GM18508 (cell line): Measurements from ENCODE around the gene ZNF366.

Experiments
- ATAC-seq: cut with Tn5 transposase; IDR thresholded peaks from one replicate; pipeline ENCODE4 v1.9.1; 2021; ENCODE audit warnings: moderate number of reproducible peaks; ENCODE audit not compliant: insufficient read depth, unreplicated experiment

The ZNF366 gene

DNA sequence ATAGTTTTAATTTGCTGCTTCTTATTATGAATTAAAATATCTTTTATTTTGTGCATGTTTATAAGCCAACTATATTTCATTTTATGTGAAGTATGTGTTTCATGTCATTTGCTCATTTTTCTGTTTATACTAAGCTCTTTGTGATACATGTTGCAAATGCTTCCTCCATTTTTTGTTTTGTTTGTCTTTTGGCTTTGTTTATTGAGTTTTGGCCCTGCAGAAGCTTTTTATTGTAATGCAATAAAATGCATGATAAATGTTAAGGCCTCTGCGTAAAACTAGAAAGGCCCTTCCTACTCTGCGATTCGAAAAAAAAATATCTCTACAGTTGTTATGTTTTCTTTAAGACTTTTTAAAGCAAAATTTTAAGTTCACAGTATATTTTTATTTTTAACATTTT, 9.4 kb downstream of the ZNF366 start:
- ATAC-seq: no peak

DNA sequence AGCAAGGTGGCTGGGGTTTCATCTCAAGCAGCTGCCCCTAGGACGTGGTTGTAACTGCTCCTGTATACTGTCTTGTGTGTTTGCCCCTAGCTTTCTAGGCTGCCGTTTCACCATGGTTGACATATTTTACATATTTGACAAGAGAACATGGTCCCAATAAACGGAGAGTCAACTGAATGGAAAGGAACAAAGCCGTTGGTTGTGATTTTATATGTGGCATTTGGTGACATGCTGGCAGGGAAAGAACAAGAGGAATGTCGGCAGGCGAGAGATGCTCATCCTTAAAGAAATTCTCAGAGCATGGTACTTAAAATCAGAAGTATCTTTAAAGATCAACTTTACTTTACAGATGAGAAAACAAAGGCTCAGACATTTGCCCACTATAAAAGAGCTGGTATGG, 11.8 kb downstream of the ZNF366 start:
- ATAC-seq: no peak

DNA sequence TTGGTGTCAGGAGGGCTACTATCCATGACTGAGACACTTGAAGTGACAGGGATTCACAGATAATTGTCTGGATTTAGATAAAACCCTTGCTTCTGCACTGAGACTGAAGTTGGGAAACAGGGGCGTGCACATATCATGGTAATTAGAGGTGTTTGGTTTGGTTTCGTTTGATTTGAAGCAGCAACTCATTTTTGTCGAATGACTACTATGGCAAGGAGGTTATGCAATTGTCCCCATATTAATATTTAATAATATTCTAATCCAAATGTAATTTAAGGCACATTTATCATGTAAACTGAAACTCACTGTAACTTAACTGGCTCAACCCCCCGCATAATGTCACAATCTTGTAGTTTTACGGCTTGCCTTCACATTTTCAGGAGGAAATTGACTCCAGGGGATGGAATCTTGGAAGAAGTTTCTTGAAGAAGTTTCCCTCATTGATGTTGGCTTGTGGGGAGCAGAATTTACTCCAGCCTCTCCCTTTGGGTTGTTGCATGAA, 12.5 kb downstream of the ZNF366 start:
- ATAC-seq: no peak

DNA sequence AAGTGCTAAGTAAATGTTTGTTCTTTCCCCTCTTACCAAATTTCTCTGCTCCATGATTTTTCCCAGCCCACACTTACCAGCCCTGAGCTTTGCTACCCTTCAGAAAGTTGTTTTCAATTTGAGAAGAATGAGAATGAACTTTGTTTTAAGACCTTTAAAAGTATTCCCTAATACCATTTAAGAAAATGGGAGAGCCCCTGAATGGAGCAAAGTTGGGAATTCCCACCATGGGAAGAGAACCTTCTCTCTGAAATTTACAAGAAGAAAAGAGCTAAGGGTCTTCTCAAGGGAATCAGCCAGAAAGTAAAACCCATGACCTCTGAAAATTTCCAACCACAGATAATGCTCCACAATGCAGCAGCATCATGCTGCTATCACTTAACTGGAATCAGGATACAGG, 17.7 kb downstream of the ZNF366 start:
- no peak for ATAC-seq

DNA sequence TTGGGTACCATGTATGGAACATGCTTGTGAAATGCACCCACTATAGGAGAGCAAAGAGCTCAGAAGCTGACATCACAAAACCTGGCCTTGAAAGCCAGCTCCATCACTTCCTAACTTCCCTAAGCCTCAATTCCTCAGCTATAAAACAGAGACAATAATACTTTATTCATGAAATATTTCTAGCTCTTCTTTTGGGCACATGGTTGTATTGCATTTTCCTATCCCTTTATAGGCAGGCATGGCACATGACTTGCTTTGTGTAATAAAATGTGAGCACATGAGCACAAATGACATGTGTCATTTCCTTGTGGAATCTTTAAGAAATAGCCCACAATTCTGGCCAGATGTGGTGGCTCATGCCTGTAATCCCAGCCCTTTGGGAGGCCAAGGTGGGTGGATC, 18.5 kb downstream of the ZNF366 start:
- no peak for ATAC-seq

DNA sequence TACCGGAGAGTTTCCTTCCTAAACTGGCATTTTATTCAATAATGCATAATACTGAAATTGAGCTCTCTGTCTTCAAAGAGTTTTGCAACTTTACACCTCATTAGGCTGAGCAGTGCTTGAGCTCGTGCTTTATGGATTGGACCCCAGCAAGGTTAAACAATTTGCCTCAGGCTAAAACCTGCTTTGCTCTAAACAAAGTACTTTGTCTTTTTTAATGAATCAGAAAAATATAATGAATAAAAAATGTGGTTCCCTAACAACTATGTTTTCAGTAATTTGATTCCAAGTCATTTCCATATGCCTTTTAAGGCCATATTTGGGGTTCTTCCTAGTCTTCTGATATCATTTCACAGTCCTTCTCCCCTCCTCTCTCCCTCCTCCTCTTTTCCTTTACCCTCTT, 20.0 kb downstream of the ZNF366 start:
- no peak for ATAC-seq

DNA sequence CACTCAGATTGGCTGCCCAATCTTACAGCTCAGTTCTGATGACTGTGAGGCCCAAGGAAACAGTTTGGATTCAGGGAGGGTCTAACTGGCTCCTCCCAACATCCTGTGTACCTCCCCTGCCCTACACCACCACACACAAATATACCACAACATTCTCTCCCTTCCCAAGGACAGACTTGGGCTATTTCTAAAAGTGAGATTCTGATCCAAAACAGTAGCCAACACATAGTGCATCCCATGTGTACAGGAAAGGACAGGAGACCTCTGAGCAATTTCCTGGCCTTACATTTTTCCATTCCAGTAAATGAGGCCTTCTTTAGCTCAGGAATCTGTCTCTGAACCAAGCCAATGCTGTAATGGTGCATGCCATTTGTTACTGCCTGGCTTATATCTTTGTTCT, 20.8 kb downstream of the ZNF366 start:
- no peak for ATAC-seq

DNA sequence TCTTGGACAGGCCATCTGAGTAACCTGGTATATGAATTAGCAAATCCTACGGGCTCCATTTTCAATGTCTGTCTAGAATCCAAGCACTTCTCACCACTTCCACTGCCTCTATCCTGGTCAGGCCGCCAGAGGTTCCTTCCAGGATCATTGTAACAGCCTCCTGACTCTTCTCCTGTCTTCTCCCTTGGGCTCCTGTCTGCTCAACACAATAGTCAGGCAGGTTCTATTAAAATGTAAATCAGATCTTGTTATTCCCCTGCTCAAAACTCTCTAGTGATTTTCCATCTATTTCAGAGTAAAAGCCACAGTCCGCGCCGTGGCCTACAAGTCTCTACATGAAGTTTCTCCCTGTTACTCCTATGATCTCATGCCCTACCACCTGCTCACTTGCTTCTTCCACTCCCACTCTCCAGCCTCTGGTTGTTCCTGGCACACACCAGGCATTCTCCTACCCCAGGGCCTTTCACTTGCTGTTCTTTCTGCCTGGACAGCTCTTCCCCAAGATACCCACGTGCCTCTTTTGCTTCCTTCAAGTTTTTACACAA, 21.7 kb downstream of the ZNF366 start:
- no peak for ATAC-seq

DNA sequence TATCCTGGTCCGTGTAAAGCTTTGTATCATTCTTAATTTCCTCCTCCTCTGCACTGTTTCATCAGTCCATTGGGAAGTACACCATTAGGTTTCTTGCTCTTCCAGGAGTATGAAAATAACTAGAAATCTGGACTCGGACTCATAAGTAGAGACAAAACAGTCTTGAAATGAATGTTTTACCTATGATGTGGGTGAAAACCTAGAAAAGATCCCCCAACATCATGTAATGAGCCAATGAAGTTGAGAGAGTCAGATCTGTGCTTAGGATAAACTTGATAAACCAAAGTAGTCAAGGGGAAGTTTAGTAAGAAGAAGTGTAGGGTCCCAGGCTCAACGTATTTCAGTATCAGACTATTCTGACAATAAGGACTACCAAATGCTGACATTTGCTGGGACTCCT, 25.2 kb downstream of the ZNF366 start:
- no peak for ATAC-seq

DNA sequence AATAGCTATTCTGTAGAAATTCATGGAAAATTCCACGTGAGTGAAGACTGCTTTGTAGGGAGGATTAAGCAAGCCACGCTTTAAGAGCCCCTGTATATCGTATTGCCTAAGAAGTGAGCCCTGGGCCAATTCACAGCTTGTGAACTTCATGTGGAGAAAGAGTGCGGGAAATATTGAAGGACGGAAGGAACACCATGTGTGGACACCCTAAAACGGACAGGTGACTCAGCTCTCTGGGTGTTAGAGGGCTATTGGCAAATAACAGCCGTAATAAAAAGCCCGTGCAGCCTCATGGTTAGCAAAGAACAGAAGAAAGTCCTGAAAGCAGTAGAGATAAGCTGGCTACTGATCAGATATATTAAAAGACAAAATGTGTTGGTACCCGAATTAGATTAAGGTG, 26.4 kb downstream of the ZNF366 start:
- ATAC-seq: no peak

DNA sequence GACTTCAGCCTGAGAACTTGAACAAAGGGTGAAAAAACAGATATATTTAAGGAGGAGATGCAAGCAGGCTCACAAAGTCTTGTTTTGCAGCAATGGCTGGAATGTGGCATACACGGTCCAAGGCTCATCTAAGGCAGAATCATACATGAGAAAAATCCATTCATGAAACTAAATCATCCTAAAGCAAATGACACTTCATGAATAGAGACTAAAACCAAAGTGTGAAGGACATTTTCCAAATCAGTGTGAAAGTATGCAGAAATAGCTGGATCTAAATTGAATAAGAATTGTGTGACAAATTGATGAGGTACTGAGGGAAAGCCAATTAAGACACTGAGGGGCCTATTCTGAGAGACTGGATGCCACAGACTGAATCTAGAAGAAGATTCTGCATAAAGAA, 27.3 kb downstream of the ZNF366 start:
- no peak for ATAC-seq

DNA sequence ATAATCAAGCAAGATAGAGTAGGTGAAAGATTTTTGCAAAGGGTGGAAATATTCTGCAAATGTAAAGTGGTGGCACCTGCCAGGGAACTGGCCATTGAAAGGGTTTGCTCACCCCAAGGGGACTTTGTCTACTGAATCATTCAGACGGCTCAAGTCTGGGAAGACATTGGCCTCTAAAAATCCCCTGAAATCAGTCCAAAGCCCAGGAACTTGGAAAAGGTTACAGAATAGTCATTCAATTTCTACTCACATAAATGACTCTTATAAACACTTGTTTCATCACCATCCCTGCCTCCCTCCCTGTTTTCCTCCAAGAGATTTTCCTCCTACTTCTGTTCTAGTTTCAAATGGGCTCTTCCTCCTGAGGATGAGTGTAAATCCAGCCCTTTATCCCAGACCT, 28.5 kb downstream of the ZNF366 start:
- no peak for ATAC-seq

DNA sequence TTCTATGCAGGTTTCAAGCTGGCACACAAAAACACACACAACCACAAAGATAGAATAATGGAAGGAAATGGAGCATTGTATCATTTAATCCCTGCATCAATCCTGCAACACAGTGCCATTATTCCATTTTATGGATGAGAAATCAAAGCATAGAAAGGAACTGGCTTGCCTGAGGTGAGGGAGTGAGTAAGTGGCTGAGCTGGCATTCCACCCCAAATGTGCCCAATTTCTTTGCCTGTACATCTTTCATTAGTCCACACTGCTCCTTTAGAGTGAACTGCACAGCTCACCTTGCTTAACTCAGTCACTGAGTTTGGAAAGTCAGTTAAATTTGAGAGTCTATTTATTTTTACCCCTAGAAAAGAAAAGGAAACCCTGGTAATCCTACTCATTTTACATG, 28.9 kb downstream of the ZNF366 start:
- no peak for ATAC-seq

DNA sequence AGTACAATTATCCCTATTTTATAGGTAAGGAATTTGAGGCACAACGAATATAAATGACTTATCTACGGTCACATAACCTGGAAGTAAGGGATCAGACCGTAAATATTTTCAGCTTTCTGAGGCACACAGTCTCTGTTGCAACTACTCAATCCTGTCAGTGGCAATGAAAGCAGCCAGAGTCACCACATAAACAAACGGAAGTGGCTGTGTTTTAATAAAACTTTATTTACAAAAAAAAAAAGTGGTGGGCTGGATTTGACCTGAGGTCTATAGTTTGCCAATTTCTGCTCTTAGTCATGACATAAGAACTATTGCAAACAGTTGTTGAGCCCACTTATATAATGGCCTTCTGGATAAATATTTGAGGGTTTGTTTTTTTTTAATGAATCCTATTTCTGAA, 29.6 kb downstream of the ZNF366 start:
- no peak for ATAC-seq

DNA sequence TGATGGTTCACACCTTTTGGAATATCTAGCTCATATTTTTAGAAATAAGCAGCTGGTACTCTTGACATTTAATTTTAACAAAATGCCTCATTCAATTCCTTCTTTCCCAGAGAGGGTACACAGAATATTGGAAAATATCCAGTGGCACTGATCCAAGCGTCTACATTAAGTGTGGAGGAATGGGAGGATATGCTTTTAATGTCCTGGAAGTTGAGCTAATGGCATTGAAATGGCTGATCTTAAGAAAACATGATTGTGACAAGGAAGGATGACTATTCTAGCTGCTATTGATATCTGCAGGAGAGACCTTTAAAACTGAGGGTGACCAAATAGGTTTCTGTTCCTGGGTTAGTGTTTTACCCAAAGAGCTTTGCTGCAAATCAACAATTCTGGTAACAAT, 30.0 kb downstream of the ZNF366 start:
- ATAC-seq: no peak

DNA sequence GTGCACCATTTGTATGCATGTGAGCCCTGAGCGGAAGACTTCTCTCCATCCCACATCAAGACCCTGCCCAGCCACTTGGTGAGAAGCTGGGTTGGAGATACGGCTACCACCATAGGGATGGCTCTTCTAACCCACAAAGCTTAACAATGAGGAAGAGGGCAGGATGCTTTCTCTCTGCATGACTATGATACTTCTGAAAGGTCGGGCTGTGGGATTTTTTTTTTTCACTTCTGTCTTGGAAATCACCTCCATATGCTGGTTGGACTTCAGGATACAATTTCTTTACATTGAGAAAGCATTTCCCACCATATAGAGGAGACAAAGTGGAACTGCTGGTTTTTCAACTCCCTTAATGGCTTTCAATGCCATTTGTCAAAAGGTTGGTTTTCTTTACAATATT, 30.5 kb downstream of the ZNF366 start:
- no peak for ATAC-seq

DNA sequence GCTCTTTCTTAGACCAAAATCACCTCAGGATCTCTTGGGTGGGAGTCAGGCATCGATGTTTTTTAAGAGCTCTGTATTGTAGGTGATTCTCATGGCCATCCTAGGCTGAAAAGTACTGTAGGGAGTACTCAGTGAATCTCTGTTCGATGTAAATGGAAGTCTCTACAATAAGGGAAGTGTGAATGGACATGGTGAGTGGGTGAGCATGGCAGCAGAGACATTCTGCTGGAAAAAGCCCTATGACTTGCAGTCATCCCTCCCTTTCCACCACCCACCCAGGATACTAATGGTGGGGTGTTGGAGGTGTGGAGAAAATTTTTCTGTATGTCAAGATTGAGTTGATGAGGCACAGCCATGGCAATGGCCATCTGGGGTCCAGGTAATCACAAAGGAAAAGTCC, 30.9 kb downstream of the ZNF366 start:
- ATAC-seq: no peak

DNA sequence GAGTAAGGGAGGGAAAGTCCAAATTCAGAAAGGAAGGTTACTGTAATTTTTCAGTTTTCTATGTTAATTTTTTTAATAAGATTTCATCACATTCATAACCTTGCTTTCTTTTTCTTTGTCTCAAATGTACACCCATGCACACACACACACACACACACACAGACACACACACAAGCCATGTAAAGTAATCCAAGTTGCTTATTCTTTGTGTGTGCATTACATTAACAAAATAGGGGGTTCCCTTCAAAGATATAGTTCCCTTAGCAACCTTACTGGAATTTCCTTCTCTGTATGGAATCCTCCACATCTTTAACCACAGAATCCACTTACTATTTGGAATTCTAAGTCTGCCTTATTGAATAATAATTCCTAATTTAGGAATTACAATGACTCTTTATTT, 32.7 kb downstream of the ZNF366 start:
- no peak for ATAC-seq

DNA sequence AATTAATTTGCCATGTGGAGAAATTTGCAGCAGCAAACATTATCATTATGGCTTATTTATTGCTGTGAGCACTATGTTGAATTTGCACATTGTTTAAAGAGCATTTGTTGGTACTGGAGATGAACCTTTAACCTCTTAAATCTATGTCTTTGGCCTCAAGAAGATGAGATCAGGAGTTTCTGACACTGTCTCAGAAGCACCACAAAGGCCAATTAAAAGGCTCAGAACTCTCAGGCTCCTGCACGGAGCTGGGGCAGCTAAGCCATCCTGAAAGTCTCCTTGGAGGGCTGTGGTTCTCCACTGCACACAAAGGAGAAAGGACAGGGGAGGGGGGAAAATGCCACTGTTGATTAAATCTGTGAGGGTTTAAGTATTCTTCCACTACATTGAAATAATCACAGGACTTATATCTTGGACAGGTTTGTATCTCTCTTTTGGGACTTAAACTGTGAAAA, 33.1 kb downstream of the ZNF366 start:
- no peak for ATAC-seq

DNA sequence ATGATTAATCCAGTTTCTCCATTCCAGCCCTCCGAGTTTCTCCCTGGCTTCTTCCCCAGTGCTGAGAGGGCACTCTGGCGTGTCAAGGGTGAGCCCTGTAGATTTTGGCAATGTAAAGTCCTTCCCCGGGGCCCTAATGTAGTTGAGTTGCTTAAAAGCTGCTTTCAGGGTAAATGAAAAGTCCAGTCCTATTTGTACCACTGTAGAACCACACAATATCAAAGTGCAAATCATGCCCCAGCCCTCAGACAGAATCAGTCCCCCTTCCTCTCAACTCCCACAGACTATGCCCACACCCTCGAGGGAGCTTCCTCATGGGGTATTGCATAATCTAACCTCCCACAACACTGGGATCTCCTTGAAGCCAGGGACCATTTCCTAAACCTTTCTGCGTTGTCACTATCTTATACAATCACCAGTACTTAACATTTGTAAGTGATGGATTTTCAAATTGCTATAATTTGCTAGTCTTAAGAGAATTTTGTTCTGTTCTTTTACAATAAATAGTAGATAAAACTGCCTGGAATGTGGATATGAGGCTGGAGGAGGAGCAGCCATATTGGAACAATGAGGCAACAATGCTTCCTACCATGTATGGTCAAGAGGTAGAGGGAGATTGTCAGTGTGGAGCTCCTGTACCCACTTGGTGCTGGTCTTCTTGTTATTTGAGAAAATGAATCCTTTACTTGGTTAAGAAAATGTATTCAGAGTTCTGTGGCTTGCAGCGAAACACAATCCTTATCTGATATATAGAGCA, 34.4 kb downstream of the ZNF366 start:
- ATAC-seq: no peak

DNA sequence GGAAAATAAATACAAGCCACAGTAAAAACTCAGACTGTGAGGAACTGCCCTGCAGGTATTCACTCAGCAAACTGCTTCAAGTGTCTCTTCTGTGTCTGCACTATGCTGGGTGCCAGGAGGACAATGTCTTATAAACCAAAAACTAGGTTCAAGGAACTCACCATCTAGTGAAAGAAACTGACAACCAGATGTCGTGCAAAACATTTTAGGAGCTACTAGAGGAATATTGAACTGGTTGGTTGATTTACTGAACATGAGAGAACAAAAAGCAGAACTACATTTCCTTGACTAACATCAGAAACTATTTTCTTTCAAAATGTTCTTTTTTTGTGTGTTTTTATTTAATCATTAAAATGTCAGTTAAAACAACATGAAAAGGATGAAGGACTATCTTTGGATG, 35.2 kb downstream of the ZNF366 start:
- no peak for ATAC-seq

DNA sequence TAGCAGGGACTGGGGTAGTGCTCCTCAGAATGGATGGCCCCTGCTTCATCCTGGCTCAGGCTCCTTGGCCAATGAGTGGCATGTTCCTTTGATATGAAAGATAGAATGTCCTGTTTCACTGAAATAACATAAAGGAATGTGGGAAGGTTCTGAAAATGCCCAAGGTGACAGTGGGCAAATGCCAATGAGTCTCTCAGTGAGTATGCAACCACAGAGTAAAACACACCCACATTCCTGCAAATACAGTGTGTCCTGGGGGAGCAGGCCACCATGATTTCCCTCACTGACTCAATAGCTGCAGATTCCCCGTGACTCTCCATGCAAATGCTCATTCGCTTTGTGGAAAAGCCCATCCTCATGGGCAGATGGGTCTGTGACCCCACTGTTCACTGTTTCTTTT, 36.4 kb downstream of the ZNF366 start:
- no peak for ATAC-seq
